ENCODE data around the gene RREB1.

DNA sequence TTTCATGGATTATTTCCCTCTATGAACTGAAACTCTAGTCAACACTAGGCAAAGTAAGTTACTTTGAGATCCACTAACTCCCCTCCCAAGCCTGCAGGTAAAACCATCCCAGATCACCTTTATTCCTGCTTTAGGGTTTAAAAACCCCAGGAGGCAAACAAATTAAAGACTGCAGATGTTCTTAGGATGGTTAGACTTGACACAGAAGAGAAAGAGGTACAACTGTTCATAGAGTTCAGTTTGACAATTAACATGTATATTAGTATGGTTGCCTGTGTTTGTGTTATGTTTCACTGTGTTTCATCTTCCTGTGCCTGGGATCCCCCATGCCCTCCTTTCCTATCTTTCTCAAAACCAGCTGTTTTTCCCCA lies 53.5 kb downstream of the RREB1 start:
- TF ChIP-seq POLR2AphosphoS5 (IDR thresholded peaks at IDR 0.05), result no peak
- TF ChIP-seq MXI1 (conservative IDR thresholded peaks at IDR 0.05; ENCODE audit: poor library complexity, severe bottlenecking), result no peak
- TF ChIP-seq EZH2 (IDR thresholded peaks at IDR 0.05; ENCODE audit: borderline replicate concordance, insufficient read depth, low read length, poor library complexity, severe bottlenecking), result no peak
- TF ChIP-seq, protein P1, sequence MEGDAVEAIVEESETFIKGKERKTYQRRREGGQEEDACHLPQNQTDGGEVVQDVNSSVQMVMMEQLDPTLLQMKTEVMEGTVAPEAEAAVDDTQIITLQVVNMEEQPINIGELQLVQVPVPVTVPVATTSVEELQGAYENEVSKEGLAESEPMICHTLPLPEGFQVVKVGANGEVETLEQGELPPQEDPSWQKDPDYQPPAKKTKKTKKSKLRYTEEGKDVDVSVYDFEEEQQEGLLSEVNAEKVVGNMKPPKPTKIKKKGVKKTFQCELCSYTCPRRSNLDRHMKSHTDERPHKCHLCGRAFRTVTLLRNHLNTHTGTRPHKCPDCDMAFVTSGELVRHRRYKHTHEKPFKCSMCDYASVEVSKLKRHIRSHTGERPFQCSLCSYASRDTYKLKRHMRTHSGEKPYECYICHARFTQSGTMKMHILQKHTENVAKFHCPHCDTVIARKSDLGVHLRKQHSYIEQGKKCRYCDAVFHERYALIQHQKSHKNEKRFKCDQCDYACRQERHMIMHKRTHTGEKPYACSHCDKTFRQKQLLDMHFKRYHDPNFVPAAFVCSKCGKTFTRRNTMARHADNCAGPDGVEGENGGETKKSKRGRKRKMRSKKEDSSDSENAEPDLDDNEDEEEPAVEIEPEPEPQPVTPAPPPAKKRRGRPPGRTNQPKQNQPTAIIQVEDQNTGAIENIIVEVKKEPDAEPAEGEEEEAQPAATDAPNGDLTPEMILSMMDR (IDR thresholded peaks at IDR 0.05; ENCODE audit: poor library complexity, severe bottlenecking), result no peak
